ENCODE measurements around the gene TMPRSS13. TPM values are rescaled to one million over a fixed set of nuclear protein-coding genes. Genes with fewer than 3 reads are reported as not detected.
"Not testable (repeated sequence)": the region's sequence is repeated elsewhere in the genome, so short reads cannot be mapped to it uniquely, and the experiment has no call there.

The TMPRSS13 gene
- total RNA-seq, 2 donors from 2014 or later, result 0.46 to 0.87 TPM

DNA sequence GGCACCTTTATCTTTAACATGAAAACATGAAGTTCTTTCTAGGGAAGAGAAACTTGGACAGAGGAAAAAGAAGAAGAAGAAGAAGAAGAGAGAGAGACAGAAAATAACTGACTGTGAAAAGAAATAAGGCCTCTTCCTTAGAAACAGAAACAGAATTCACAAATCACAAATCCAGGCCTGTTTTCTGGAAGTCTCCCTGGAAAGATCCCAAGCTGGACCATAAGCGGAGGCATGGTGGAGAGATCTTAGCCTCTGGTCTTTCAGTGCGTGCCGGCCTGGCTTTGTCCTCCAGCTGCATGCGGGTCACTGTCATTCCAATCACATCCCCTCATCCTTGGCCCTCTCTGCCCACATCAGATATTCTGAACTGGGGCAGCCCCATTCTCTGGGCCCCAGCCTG is 59.6 kb downstream of the TMPRSS13 start:
- DNase-seq, result no peak
- intact Hi-C loops (cut with DNase I, micrococcal nuclease), result no loop called here
- no peak for ATAC-seq

DNA sequence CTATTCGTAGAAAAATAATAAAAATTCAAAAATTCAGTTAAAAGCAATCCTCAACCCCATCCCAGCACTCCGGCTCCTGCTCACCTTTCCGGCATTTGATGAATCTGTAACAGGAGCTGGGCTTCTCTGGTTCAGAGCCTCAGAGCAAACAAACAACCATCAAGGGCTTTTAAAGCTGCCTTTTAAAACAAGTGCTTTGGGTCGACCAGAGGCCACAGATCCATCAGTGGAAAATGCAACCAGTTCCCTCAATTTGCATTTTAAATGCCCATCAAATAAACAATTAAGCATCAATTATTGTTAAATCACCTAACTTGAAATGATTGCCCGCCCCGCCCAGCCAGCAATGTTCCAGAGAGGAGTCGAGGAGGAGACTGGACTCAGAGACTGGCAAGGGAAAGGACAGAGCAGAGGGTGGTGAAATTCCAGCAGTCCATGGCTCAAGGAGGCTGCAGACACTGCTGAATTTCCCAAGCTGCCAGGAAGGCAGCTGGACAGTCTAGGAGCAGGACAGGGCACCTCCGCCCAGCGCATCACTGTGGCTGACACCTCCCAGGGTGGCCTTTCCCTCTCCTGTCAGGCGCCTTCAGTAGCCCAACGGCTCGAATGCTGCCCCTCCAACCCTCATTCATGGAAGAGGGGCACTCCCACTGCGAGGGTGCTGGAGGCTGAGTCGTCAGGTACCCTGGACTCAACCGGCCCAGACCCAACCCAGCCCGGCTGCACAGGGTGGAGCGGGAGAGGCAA is 60.2 kb downstream of the TMPRSS13 start:
- DNase-seq (no peak), ATAC-seq (no peak)
- intact Hi-C loops (cut with DNase I, micrococcal nuclease), result no loop called here

DNA sequence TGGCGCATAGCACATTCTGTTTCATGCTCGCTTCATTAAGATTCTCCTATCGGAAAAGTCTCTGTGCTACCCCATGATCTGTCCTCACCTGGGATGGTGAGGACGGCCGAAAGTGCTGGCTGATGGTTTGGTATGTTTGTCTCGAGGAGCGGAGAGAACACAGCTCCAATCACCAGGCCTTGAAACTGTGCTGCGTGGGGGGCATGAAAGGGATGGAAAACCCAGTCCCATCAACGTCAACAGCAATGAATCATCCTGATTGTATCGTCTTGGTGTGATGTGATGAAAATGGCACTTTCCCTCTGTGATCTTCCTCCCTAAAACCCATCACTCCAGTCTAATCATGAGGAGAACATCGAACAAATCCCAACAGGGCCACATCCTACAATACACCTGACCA is 61.1 kb downstream of the TMPRSS13 start:
- intact Hi-C loops (cut with DNase I, micrococcal nuclease), result no loop called here

DNA sequence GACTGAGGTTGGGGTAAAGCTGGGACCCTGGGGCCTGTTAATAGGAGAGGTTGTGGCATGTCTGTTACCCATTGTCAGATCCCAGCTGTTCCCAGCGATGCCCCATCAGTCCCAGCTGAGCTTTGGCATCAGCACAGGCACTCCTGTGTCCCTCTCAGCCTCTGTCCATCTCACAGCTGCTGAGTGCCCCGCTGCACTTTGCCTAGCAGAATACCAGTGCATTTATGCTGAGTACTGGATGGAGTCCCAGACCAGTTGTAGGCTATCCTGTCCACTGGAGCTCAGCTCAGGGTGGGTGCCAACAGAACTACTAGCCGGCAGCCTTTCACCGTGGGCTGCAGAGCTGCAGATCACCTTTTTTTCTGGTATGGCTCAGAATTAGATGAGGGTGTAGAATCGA is 62.7 kb downstream of the TMPRSS13 start:
- ATAC-seq (no peak), DNase-seq (no peak)
- intact Hi-C loops (cut with DNase I, micrococcal nuclease), result no loop called here

More for the DNA sequence above, 61.1 kb downstream of the TMPRSS13 start:
- DNase-seq (no peak), ATAC-seq (no peak)

DNA sequence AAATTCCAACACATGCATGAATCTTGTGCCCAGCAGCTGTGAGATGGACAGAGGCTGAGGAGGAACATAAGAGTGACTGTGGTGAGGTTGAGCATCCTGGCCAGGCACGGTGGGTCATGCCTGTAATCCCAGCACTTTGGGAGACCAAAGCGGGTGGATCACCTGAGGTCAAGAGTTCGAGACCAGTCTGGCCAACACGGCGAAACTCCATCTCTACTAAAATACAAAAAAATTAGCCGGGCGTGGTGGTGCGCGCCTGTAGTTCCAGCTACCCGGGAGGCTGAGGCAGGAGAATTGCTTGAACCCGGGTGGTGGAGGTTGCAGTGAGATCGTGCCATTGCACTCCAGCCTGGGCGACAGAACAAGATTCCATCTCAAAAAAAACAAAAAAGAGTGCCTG is 63.7 kb downstream of the TMPRSS13 start:
- intact Hi-C loops (cut with DNase I, micrococcal nuclease); ATAC-seq; DNase-seq: not testable (repeated sequence)

DNA sequence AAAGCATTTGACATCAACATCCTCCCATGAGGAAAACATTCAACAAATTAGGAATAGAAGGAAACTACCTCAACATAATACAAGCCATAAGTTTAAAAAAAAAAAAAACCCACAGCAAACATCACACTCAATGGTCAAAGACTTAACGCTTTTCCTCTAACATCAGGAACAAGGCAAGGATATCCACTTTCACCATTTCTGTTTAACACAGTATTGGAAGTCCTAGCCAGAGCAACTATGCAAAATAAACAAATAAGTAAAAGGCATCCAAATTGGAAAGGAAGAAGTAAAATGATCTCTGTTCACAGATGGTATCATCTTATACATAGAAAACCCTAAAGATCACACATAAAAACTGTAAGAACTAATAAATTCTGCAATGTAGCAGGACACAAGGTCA is 65.8 kb downstream of the TMPRSS13 start:
- intact Hi-C loops (cut with DNase I, micrococcal nuclease), result no loop called here
- no peak for DNase-seq
- no peak for ATAC-seq

DNA sequence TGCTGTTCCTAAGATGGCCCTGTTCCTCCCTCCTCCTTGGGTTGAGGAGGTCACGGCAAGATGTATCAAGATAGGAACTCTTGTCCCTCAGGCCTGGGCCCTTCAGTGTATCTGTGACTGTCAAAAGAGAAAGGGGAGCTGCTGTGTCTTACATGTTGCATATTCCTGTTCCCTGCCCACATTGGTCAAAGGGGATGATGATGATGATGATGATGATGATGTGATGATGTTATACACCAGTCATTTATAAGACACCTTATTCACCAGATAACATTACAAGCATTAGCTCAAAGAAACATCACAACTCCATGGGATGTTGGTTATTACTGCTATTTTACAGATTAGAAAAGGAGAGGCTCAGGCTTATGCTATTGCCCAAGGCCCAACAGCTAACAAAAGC is 66.4 kb downstream of the TMPRSS13 start:
- intact Hi-C loops (cut with DNase I, micrococcal nuclease), result no loop called here
- DNase-seq, result no peak
- no peak for ATAC-seq

DNA sequence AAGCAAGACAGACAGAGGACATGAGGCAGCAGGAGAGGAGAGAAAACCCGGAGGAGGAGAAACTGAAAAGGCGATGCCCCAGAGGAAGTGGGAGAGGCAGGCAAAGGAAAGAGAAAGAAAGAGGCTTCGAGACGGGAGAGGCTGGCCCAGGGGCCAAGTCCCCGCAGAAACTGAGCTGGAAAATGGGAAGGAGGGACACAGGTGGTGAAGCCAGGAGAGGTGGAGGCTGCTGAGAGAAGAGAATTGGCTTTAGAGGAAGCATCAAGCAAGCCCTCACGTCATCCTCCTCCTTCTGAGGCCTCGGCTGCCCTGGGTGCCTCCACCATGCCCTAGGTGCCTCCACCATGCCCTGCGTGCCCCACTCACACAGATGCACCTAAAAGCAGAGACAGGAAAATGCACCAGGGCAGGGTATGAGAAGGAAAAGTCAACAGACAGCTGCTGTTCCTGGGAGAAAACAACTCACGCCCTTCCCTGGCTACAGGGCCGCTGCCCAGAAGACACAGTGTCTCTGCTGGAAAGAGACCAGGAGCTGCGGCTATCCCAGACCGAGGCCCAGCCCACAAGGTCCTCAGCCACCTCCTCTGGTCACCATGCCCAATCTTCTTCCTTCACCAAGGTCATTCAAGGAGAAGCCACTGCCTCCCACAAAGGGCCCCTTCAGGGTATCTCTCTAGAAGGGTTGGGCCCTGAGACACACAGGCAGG is 67.0 kb downstream of the TMPRSS13 start:
- intact Hi-C loops (cut with DNase I, micrococcal nuclease), result no loop called here
- ATAC-seq, result no peak
- no peak for DNase-seq

DNA sequence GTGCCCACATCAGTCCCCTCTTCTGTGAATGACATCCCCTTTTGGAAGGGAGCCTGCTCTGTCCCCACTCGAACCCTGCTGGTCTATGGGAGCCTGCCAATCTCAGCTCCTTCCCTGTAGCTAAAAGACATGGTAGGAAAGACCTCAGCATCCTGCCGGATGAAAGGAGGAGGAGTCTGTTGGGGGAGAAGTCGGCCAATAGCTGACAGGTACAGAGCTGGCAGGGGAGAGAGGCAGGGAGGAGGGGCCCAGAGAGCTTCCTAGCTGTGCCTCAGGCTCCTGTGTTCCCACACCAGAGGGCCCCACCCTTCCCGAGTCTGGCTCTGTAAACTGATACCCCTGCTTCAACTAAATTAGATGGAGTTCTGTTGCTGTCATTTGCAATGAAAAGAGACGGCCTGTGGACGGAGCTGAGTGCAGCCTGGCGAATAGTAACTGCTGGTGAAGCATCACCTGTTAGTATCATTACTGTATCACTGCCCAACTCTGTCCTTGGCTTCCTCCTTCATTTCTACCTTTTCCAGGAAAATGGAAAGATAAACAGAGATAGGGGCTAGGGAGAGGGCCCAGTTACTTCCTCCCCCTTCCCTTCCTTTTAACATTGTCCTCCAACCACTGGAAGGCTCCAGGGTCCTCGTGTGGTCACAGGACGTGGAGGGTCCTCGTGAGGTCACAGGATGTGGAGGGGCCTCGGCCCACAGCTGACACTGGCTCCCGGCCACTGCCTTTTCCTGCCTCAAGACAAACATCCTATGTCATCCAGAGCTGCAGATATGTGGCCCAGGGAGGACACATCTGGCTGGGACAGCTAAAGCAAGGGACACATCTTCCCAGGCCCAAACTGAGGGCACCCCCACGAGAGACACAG is 67.8 kb downstream of the TMPRSS13 start:
- intact Hi-C loops (cut with DNase I, micrococcal nuclease), result no loop called here
- ATAC-seq, result no peak
- no peak for DNase-seq

DNA sequence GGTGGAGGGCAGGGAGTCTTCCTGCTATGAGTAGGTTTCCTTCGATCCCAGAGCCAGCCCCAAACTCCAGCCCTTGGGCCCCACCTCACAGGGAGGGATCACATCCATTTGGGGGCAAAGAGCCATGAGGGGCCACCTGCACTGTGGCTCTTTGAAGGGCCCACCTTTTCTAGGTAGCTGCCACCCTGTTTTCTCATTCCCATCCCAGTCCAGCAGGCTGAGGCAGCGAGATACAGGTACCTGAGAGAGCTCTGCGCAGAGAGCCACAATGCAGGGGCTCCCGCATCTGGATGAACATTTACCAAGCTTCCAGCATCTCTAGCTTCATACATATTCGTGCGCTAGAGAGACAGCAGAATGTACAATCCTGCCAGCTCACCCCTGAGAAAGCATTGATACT is 69.1 kb downstream of the TMPRSS13 start:
- intact Hi-C loops (cut with DNase I, micrococcal nuclease), result no loop called here
- ATAC-seq (no peak), DNase-seq (no peak)

DNA sequence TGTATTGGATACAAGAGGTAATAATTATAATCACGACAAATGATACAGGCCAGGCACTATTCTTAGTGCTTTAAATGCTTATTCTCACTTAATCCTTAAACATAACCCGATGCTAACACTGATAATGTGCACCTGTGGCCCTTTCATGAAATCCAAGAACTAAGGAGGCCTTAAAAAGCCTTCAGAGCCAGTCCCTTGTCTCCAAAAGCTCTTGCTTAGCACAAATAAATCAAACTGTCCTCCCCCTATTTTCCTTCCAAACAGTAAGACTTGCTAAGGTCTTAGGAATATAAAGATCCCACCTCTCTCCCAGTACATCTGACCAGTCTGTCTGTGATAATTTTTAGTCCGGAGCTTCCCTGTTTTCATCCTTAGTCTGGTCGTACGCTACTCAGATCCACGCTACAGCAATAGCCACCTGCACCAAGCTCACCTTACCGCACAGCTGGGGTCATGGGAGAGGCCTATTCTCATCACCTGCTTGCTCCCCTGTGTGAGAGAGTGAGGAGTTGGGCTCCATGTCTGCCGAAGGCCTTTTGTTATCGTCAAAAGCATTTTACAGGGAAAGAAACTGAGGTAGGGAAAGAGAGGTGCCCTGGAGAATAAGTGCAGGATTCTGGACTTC is 69.6 kb downstream of the TMPRSS13 start:
- no peak for ATAC-seq

DNA sequence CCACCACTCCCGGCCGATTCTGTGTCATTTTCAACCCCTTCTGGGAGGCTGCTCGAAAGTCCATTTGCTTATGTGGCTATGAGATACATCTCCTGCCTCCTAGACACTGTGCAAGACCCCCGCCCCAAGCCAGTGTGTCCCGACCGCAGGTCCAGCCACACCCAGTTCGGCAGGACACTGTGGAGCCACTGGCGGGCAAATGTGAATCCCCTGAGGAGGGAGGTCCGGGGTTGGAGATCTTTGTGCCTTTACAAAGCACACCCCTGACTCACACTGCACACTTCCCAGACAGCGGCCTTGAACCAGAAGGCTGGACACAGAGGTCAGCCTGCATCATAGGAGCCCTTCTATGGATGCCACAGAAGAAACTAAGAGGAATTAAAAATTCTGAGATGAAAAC is 70.1 kb downstream of the TMPRSS13 start:
- DNase-seq (no peak), ATAC-seq (no peak)
- intact Hi-C loops (cut with DNase I, micrococcal nuclease), result no loop called here

More for the DNA sequence above, 69.6 kb downstream of the TMPRSS13 start:
- intact Hi-C loops (cut with DNase I, micrococcal nuclease), result no loop called here
- no peak for DNase-seq

DNA sequence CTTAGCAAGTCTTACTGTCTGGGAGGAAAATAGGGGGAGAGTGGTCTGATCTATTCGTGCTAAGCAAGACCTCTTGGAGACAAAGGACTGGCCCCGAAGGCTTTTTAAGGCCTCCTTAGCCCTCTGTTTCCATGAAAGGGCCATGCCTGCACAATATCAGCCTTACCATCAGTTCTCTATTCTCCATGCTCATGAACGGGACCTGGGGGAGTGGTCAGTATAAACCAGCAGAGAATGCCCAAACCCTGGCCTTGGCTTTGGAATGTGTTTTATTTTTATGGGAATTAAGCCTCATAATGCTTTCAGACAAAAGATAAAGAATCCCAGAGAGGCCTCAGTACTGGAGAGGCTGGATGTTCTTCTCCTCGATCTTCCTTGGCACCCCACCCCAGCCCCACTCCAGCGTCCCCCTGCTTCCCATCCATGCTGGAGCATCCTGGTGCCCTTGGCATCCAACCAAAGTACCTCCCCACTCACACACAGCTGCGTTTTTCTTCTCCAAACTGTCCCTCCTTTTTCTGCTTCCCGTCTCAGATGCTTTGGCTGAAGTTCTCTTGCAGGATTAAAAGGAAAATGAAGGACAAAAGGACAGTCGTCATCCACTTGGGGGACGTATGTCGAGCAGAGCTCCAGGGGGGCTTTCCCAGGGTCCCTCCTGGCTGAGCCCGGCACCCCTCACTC is 71.3 kb downstream of the TMPRSS13 start:
- intact Hi-C loops (cut with DNase I, micrococcal nuclease), result no loop called here
- DNase-seq (no peak), ATAC-seq (no peak)

DNA sequence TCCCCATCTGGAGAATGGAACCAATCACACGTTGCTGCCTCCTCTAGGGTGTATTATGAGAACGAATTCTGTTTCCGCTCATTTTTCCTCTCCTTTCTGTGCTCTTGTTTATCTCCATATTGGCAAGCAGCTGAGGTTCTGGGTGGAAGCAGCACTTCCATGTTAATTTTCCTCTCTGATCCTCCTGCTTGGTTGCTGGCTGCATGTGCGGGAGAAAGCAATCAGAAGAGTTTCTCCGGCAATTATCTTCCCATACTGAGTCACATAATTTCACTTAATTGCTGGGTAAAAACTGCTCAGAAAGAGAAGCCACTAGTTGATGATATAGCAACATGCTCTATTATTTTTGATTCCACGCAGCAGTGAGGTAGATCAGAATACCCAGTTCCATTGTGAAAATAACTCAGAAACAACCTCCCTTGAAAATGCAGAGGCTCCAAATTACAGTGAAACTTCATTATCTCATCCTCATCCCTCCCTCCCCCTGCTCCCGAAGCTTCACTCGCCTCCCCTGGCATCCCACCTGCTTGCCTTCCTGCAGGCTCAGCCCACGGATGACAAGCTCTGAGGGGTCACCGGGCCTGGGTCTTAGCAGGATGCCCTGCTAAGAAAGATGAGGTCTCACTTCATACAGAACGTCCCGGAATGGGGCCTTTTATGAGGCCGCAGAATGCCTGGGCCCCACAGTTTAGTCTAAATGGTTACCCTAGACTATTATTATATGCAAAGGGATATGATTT is 73.1 kb downstream of the TMPRSS13 start:
- no peak for ATAC-seq
- intact Hi-C loops (cut with DNase I, micrococcal nuclease), result no loop called here
- DNase-seq, result no peak

DNA sequence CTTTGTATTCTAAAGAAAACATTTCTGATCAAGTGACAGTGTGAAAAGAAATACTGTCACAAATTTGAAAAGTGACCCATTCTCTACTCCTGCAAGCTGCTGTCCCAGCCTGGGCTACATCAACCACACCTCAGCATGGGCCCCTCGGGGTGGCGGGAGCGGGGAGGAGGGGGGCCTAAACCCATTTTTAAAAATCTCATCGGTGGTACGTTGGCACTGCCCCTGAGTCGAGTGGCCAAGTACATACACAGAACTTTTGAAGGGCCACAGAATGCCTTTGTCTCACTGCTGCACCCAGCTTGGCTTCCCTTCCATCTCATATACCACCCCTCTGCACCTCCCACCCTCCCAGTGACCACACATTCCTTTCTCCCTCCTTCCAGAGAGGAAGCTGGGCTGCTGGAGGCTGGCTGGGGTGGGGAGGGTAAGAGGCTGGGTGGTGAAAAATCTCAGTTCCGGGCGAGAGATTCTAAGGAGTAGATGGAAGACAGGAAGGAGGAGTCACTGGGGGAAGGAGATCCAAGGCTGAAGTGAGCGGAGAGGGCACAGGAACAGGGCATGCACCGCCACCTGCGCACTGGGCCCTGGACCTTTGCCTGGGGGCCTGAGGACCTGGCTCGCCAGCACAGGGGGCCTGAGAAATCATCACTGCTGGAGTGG is 73.9 kb downstream of the TMPRSS13 start:
- no peak for DNase-seq
- no peak for ATAC-seq
- intact Hi-C loops (cut with DNase I, micrococcal nuclease), result no loop called here

DNA sequence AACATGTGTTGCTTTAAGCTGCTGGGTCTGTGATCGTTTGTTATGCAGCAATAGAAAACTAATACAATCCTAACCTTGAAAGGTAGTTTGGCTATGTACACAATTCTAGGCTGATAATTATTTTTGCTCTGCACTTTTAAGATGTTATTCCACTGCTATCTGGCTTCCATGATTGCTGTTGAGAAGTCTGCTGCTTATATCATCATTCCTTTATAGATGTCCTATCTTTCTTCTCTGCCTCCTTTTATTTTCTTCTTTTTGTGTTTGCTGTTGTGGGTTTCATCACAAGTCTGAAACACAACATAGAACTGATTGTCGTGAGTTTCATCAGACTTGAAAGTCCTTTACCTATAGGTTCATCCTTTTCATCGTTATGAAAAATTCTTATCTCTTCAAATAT is 76.9 kb downstream of the TMPRSS13 start:
- intact Hi-C loops (cut with DNase I, micrococcal nuclease), result no loop called here
- ATAC-seq (no peak), DNase-seq (no peak)

DNA sequence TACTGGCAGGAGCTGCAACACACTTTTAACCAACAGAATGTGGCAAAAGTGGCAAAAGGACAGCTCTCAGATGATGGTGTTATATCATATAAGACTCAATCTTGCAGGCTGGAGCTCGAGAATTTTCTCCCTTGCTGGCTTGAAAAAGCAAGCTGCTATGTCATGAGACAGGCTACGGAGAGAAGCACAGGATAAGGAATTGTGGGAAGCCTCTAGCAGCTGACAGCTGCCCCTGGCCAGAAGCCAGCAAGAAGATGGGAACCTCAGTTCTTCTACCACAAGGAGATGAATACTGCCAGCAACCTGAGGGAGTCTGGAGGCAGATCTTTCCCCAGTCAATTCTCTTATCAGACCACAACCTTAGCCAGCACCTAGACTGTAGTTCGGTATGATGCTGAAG is 77.3 kb downstream of the TMPRSS13 start:
- intact Hi-C loops (cut with DNase I, micrococcal nuclease), result no loop called here
- DNase-seq (no peak), ATAC-seq (no peak)

DNA sequence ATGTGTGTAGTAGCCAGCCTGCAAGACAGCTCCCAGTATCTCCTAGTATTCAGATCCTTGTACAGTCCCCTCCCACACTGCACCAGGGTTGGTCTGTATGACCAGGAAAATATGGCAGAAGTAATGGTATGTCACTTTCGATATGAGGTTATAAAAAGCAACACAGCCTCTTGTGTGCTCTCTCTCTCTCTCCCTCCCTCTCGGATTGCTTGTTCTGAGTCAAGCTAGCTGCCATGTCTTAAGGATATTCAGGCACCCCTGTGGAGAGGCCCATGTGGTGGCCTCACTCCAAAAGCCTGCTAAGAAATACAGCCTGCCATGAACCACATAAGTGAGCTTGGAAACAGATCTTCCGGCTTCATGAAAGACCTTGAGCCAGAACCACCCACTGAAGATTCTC is 78.1 kb downstream of the TMPRSS13 start:
- intact Hi-C loops (cut with DNase I, micrococcal nuclease), result no loop called here
- DNase-seq, result no peak
- peak; percentile 72 for ATAC-seq

Data from left colon (tissue), 2 donors.